IPS-20b (cell line): ENCODE results near the gene UGT2A3.

Experiments used
- H3K27ac ChIP-seq: one replicate; pipeline ENCODE4 v1.5.1; 2013; ENCODE audit warnings: low read length
- H3K27me3 ChIP-seq: 2 replicates; pipeline ENCODE4 v1.6.1; 2013; ENCODE audit warnings: mild to moderate bottlenecking, low read length, inconsistent platforms; ENCODE audit not compliant: insufficient read depth
- H3K36me3 ChIP-seq: 2 replicates; pipeline ENCODE4 v1.6.1; 2013; ENCODE audit warnings: low read depth, mild to moderate bottlenecking, inconsistent platforms, low read length, moderate library complexity; ENCODE audit not compliant: insufficient read depth
- H3K4me1 ChIP-seq: 2 replicates; pipeline ENCODE4 v1.6.1; 2013; ENCODE audit warnings: mild to moderate bottlenecking, control low read depth, inconsistent platforms, low read length, moderate library complexity; ENCODE audit not compliant: insufficient read depth
- H3K4me3 ChIP-seq: 2 replicates; pipeline ENCODE4 v1.5.1; 2013; ENCODE audit warnings: mild to moderate bottlenecking, low read length, inconsistent platforms
- H3K9ac ChIP-seq: 2 replicates; pipeline ENCODE4 v1.6.1; 2013; ENCODE audit warnings: low read depth, mild to moderate bottlenecking, inconsistent platforms, low read length, moderate library complexity
- H3K9me3 ChIP-seq: 2 replicates; pipeline ENCODE4 v1.6.1; 2013; ENCODE audit warnings: mild to moderate bottlenecking, low read depth, low read length, inconsistent platforms; ENCODE audit not compliant: insufficient read depth

Gene UGT2A3

GRCh38 chr4:68885545-68885944 lies 66.1 kb downstream of the UGT2A3 start:
- H3K9ac ChIP-seq, result no peak overlapping the region
- no peak overlapping the region for H3K27ac ChIP-seq
- no peaks in the 10 kb centered on the region; the same call in 1 of the 2 replicates for H3K9me3 ChIP-seq
- no peaks in the 10 kb centered on the region for H3K27me3 ChIP-seq
- H3K36me3 ChIP-seq, result no peaks in the 10 kb centered on the region
- no peak overlapping the region for H3K4me3 ChIP-seq
- no peaks in the 10 kb centered on the region for H3K4me1 ChIP-seq

- Histone ChIP-seq H3K4me3 (no peak overlapping the region), H3K9ac (no peak overlapping the region), H3K27ac (no peak overlapping the region), H3K27me3 (no peaks in the 10 kb centered on the region), H3K4me1 (no peaks in the 10 kb centered on the region), H3K36me3 (no peaks in the 10 kb centered on the region), H3K9me3 (no peaks in the 10 kb centered on the region; the same call in 1 of the 2 replicates)
Measured at GRCh38 chr4:68883870-68884269, 67.7 kb downstream of the UGT2A3 start.
